Sigmoid colon (tissue), 4 donors: Measurements from ENCODE around the gene LRRFIP1.

Experiments used
- CTCF ChIP-seq, 4 experiments: fragments of 450-650 bp in 3 of 4; fragments of 200-600 bp in 1 of 4; IDR thresholded peaks; one replicate each; pipeline ENCODE4 v1.5.1; 2016 to 2019; ENCODE audit warnings: antibody characterized with exemption in 4 of 4, mild to moderate bottlenecking in 3 of 4, moderate library complexity in 2 of 4
- POLR2A ChIP-seq, 2 donors: fragments of 450-650 bp; IDR thresholded peaks; one replicate each; pipeline ENCODE4 v1.6.1; 2016; ENCODE audit warnings: antibody characterized with exemption in 2 of 2, mild to moderate bottlenecking in 2 of 2, moderate library complexity in 2 of 2
- POLR2AphosphoS5 ChIP-seq, 4 donors: sonication (generic); formaldehyde crosslinking; IDR thresholded peaks; one replicate each; pipeline ENCODE4 v1.6.1; 2017; ENCODE audit warnings: antibody characterized with exemption in 4 of 4

- TF ChIP-seq CTCF (IDR thresholded peaks at IDR 0.05) = no peak
- no peak for TF ChIP-seq POLR2AphosphoS5 (IDR thresholded peaks at IDR 0.05)
- no peak for TF ChIP-seq POLR2A (IDR thresholded peaks at IDR 0.05)
These were observed 81.1 kb downstream of the LRRFIP1 start for GRCh38 chr2:237708491-237708890.
